Measurements from ENCODE around the gene CCL28.

Gene CCL28

GRCh38 chr5:43420241-43420640 lies 8.1 kb upstream of the CCL28 start:
- TF ChIP-seq CTCF (IDR thresholded peaks at IDR 0.05; ENCODE audit: low read depth, low read length), result no peak
- DNase-seq (ENCODE audit: low read depth in 2 of 2), result peak; percentile 13 to 31

GRCh38 chr5:43418561-43418960 lies 6.4 kb upstream of the CCL28 start:
- TF ChIP-seq CTCF (IDR thresholded peaks at IDR 0.05; ENCODE audit: low read depth, low read length), result no peak
- no peak overlapping the region for H3K4me3 ChIP-seq (replicated peaks in 1 of 2; ENCODE audit: low read depth in 2 of 2, low read length in 2 of 2)
- no peak for DNase-seq (ENCODE audit: low read depth in 2 of 2)

More at GRCh38 chr5:43420241-43420640, 8.1 kb upstream of the CCL28 start:
- H3K4me3 ChIP-seq (replicated peaks in 1 of 2; ENCODE audit: low read depth in 2 of 2, low read length in 2 of 2), result no peak overlapping the region

GRCh38 chr5:43416803-43417394 lies 4.7 kb upstream of the CCL28 start:
- DNase-seq (ENCODE audit: low read depth in 2 of 2), result no peak
- H3K4me3 ChIP-seq (replicated peaks in 1 of 2; ENCODE audit: low read depth in 2 of 2, low read length in 2 of 2), result no peak overlapping the region
- no peak for TF ChIP-seq CTCF (IDR thresholded peaks at IDR 0.05; ENCODE audit: low read depth, low read length)

GRCh38 chr5:43415935-43416802 lies 4.0 kb upstream of the CCL28 start:
- no peak for TF ChIP-seq CTCF (IDR thresholded peaks at IDR 0.05; ENCODE audit: low read depth, low read length)
- DNase-seq (ENCODE audit: low read depth in 2 of 2), result no peak
- no peak overlapping the region for H3K4me3 ChIP-seq (replicated peaks in 1 of 2; ENCODE audit: low read depth in 2 of 2, low read length in 2 of 2)

GRCh38 chr5:43413966-43414365 lies 1.8 kb upstream of the CCL28 start:
- DNase-seq (ENCODE audit: low read depth in 2 of 2), result no peak
- H3K4me3 ChIP-seq (replicated peaks in 1 of 2; ENCODE audit: low read depth in 2 of 2, low read length in 2 of 2), result no peak overlapping the region
- TF ChIP-seq CTCF (IDR thresholded peaks at IDR 0.05; ENCODE audit: low read depth, low read length), result no peak

- TF ChIP-seq CTCF (IDR thresholded peaks at IDR 0.05; ENCODE audit: low read depth, low read length), result no peak
- H3K4me3 ChIP-seq (replicated peaks in 1 of 2; ENCODE audit: low read depth in 2 of 2, low read length in 2 of 2), result no peak overlapping the region
- DNase-seq (ENCODE audit: low read depth in 2 of 2), result no peak
Measured at GRCh38 chr5:43412644-43413043, 453 bp upstream of the CCL28 start.

Data from cardiac fibroblast (primary cell).